DND-41 (cell line): ENCODE measurements around the gene C5AR2.
A peak's percentile ranks its signal among the peaks of the same experiment; 100 is the strongest.

Experiments used
- ATAC-seq: fragments of 200-7000 bp; cut with Tn5 transposase; 3 replicates; pipeline ENCODE4 v1.9.1; 2021; ENCODE audit warnings: low read depth; ENCODE audit not compliant: insufficient read depth
- DNase-seq: peaks from one replicate; pipeline ENCODE4 v3.0.0-alpha.2; 2020
- H2AFZ ChIP-seq: 2 replicates; pipeline ENCODE4 v1.6.0; 2012; ENCODE audit warnings: low read depth, low read length
- H3K27ac ChIP-seq: 2 replicates; pipeline ENCODE4 v1.5.1; 2012; ENCODE audit warnings: low read length, inconsistent platforms
- H3K27me3 ChIP-seq: fragments of 200-600 bp; sonication (generic); 2 replicates; pipeline ENCODE4 v1.6.0; 2012; ENCODE audit warnings: low read length, mild to moderate bottlenecking, inconsistent platforms; ENCODE audit not compliant: insufficient read depth, poor library complexity
- H3K36me3 ChIP-seq: 2 replicates; pipeline ENCODE4 v1.5.1; 2012; ENCODE audit warnings: low read length, inconsistent platforms; ENCODE audit not compliant: insufficient read depth
- H3K4me1 ChIP-seq: 2 replicates; pipeline ENCODE4 v1.5.1; 2012; ENCODE audit warnings: mild to moderate bottlenecking, low read length; ENCODE audit not compliant: insufficient read depth
- H3K4me2 ChIP-seq: 2 replicates; pipeline ENCODE4 v1.6.0; 2012; ENCODE audit warnings: mild to moderate bottlenecking, moderate library complexity, low read length, inconsistent platforms; ENCODE audit not compliant: insufficient read depth
- H3K4me3 ChIP-seq, 2 experiments: fragments of 200-600 bp in 1 of 2; shearing (Covaris generic) in 1 of 2; 2 replicates each; pipeline ENCODE4 v1.5.1; 2012 to 2016; ENCODE audit warnings: inconsistent platforms in 2 of 2, low read length in 2 of 2, mild to moderate bottlenecking in 2 of 2, low read depth in 1 of 2, moderate library complexity in 1 of 2
- H3K79me2 ChIP-seq: 2 replicates; pipeline ENCODE4 v1.6.0; 2012; ENCODE audit warnings: low read length, inconsistent platforms; ENCODE audit not compliant: insufficient read depth
- H3K9ac ChIP-seq: 2 replicates; pipeline ENCODE4 v1.6.0; 2012; ENCODE audit warnings: low read depth, mild to moderate bottlenecking, inconsistent platforms, low read length, moderate library complexity
- H3K9me3 ChIP-seq: 2 replicates; pipeline ENCODE4 v1.5.1; 2012; ENCODE audit warnings: low read length, moderate library complexity, mild to moderate bottlenecking, inconsistent platforms; ENCODE audit not compliant: insufficient read depth, severe bottlenecking
- H4K20me1 ChIP-seq: 2 replicates; pipeline ENCODE4 v1.6.0; 2012; ENCODE audit warnings: low read length; ENCODE audit not compliant: insufficient read depth
- EZH2 ChIP-seq: IDR thresholded peaks from 3 replicates; pipeline ENCODE4 v1.6.1; 2012; ENCODE audit warnings: borderline replicate concordance, low read depth, mild to moderate bottlenecking, moderate library complexity, low read length, inconsistent platforms; ENCODE audit not compliant: severe bottlenecking
- TF ChIP-seq, protein P1 (sequence below): IDR thresholded peaks from 2 replicates; pipeline ENCODE4 v1.5.1; 2012; ENCODE audit warnings: borderline replicate concordance, low read length, moderate library complexity, mild to moderate bottlenecking; ENCODE audit not compliant: poor library complexity, severe bottlenecking; ENCODE audit errors: extremely low read depth

C5AR2 gene

GRCh38 chr19:47356900-47357299, 24.9 kb downstream of the C5AR2 start:
- Histone ChIP-seq H3K27ac (no peak overlapping the region), H4K20me1 (peaks cover 16% of the 10 kb centered on the region), H3K4me2 (no peak overlapping the region), H3K36me3 (peaks cover 94% of the 10 kb centered on the region), H3K4me3 (no peak overlapping the region), H3K4me1 (peaks cover 4% of the 10 kb centered on the region; the same call in 1 of the 2 replicates), H2AFZ (no peak overlapping the region), H3K9ac (no peak overlapping the region), H3K27me3 (no peaks in the 10 kb centered on the region), H3K79me2 (peaks cover 24% of the 10 kb centered on the region; the same call in 1 of the 2 replicates), H3K9me3 (no peaks in the 10 kb centered on the region)
- TF ChIP-seq EZH2, result no peak
- TF ChIP-seq, protein P1, sequence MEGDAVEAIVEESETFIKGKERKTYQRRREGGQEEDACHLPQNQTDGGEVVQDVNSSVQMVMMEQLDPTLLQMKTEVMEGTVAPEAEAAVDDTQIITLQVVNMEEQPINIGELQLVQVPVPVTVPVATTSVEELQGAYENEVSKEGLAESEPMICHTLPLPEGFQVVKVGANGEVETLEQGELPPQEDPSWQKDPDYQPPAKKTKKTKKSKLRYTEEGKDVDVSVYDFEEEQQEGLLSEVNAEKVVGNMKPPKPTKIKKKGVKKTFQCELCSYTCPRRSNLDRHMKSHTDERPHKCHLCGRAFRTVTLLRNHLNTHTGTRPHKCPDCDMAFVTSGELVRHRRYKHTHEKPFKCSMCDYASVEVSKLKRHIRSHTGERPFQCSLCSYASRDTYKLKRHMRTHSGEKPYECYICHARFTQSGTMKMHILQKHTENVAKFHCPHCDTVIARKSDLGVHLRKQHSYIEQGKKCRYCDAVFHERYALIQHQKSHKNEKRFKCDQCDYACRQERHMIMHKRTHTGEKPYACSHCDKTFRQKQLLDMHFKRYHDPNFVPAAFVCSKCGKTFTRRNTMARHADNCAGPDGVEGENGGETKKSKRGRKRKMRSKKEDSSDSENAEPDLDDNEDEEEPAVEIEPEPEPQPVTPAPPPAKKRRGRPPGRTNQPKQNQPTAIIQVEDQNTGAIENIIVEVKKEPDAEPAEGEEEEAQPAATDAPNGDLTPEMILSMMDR, result no peak
- ATAC-seq, result no peak
- DNase-seq, result no peak

DNA sequence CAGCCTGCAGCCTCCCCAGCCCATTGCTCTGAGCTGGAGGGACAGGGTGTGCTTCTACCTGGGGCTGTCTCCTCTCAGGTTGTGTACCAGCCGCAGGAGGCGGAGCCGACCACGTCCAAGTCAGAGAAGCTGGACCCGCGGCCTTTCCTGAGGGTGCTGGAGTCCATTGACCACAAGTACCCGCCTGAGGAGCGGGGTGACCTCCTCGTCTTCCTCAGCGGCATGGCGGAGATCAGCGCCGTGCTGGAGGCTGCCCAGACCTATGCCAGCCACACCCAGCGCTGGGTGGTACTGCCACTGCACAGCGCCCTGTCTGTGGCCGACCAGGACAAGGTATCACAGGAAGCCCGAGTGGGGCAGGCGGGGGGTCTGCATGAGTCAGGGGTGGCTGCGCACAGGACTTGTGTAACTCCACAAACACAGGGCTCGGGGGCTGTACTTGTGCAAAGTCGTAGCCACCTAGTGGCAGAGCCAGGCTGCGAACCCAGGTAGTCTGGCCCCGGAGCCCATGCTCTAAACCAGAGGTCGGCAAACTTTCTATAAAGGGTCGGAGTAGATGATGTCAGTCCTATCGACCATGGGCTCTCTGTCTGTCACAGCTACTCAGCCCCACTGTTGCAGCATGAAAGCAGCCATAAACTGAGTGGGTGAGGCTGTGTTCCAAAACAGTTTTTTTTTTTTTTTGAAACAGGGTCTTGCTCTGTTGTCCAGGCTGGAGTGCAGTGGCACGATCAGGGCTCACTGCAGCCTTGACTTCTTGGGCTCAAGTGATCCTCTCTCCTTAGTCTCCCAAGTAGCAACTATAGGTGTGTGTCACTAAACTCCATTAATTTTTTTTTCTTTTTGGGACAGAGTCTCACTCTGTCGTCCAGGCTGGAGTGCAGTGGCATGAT, 26.1 kb downstream of the C5AR2 start:
- no peak overlapping the region for H3K4me2 ChIP-seq
- no peaks in the 10 kb centered on the region for H3K27me3 ChIP-seq
- ATAC-seq (peak; percentile 45; the same call in 1 of the 3 replicates), DNase-seq (peak; percentile 25)
- no peak overlapping the region for H2AFZ ChIP-seq
- no peaks in the 10 kb centered on the region for H3K9me3 ChIP-seq
- H3K9ac ChIP-seq, result no peak overlapping the region
- H3K79me2 ChIP-seq, result peaks cover 16% of the 10 kb centered on the region; the same call in 1 of the 2 replicates
- TF ChIP-seq EZH2, result no peak
- TF ChIP-seq, protein P1, result peak; percentile 48
- H3K36me3 ChIP-seq, result peaks cover 96% of the 10 kb centered on the region
- H3K4me1 ChIP-seq, result peaks cover 4% of the 10 kb centered on the region; the same call in 1 of the 2 replicates
- H3K27ac ChIP-seq, result no peak overlapping the region
- peaks cover 16% of the 10 kb centered on the region for H4K20me1 ChIP-seq
- H3K4me3 ChIP-seq, result no peak overlapping the region

GRCh38 chr19:47358936-47359335, 27.0 kb downstream of the C5AR2 start:
- TF ChIP-seq, protein P1, result no peak
- no peak for TF ChIP-seq EZH2
- ATAC-seq (no peak), DNase-seq (no peak)
- no peak overlapping the region for H3K9ac ChIP-seq
- no peak overlapping the region for H3K4me3 ChIP-seq
- no peaks in the 10 kb centered on the region for H3K9me3 ChIP-seq
- H2AFZ ChIP-seq, result no peak overlapping the region
- H4K20me1 ChIP-seq, result peaks cover 12% of the 10 kb centered on the region
- no peaks in the 10 kb centered on the region for H3K27me3 ChIP-seq
- no peaks in the 10 kb centered on the region for H3K4me1 ChIP-seq
- H3K27ac ChIP-seq, result no peak overlapping the region
- H3K4me2 ChIP-seq, result no peak overlapping the region
- H3K79me2 ChIP-seq, result peaks cover 10% of the 10 kb centered on the region; the same call in 1 of the 2 replicates
- H3K36me3 ChIP-seq, result peaks cover 97% of the 10 kb centered on the region
